Loucy (cell line): ENCODE results near the gene RHOG.
A peak's percentile ranks its signal among the peaks of the same experiment; 100 is the strongest.

Experiments
- H2AFZ ChIP-seq: fragments of 200-600 bp; sonication (generic); 2 replicates; pipeline ENCODE4 v1.6.0; 2016; ENCODE audit warnings: antibody characterized with exemption, mild to moderate bottlenecking, low read length, moderate library complexity
- H3F3A ChIP-seq: fragments of 200-600 bp; 2 replicates; pipeline ENCODE4 v1.6.0; 2016; ENCODE audit warnings: antibody characterized with exemption, low read depth, mild to moderate bottlenecking
- H3K27me3 ChIP-seq: fragments of 200-600 bp; sonication (generic); 2 replicates; pipeline ENCODE4 v1.6.1; 2014; ENCODE audit warnings: low read length, mild to moderate bottlenecking; ENCODE audit not compliant: insufficient read depth, poor library complexity, severe bottlenecking
- H3K36me3 ChIP-seq: fragments of 200-600 bp; sonication (generic); 2 replicates; pipeline ENCODE4 v1.6.1; 2016; ENCODE audit warnings: low read length; ENCODE audit not compliant: insufficient read depth
- H3K4me1 ChIP-seq: fragments of 200-600 bp; sonication (generic); 2 replicates; pipeline ENCODE4 v1.5.1; 2014; ENCODE audit warnings: low read length, mild to moderate bottlenecking; ENCODE audit not compliant: insufficient read depth, poor library complexity, severe bottlenecking
- H3K4me2 ChIP-seq: fragments of 200-600 bp; sonication (generic); 2 replicates; pipeline ENCODE4 v1.6.0; 2014; ENCODE audit warnings: antibody characterized with exemption, low read length, low read depth, mild to moderate bottlenecking; ENCODE audit not compliant: poor library complexity, severe bottlenecking
- H3K4me3 ChIP-seq: fragments of 200-600 bp; sonication (generic); 2 replicates; pipeline ENCODE4 v1.5.1; 2014; ENCODE audit warnings: low read length, mild to moderate bottlenecking, mixed read lengths; ENCODE audit not compliant: poor library complexity, severe bottlenecking
- H3K79me2 ChIP-seq: fragments of 200-600 bp; sonication (generic); 2 replicates; pipeline ENCODE4 v1.6.1; 2014; ENCODE audit warnings: low read length; ENCODE audit not compliant: insufficient read depth
- H3K9ac ChIP-seq: fragments of 200-600 bp; sonication (generic); 2 replicates; pipeline ENCODE4 v1.6.0; 2014; ENCODE audit warnings: mild to moderate bottlenecking, low read depth, low read length, moderate library complexity; ENCODE audit not compliant: poor library complexity, severe bottlenecking
- H3K9me2 ChIP-seq: fragments of 200-600 bp; sonication (generic); replicated peaks from 2 replicates; pipeline ENCODE4 v1.6.1; 2016; ENCODE audit warnings: low read depth, low read length, mixed read lengths
- H3K9me3 ChIP-seq: fragments of 200-600 bp; sonication (generic); 2 replicates; pipeline ENCODE4 v1.6.1; 2014; ENCODE audit warnings: mild to moderate bottlenecking, antibody characterized with exemption, low read length, low read depth; ENCODE audit not compliant: insufficient read depth
- H4K20me1 ChIP-seq: fragments of 200-600 bp; sonication (generic); 2 replicates; pipeline ENCODE4 v1.6.0; 2014; ENCODE audit warnings: antibody characterized with exemption, low read length, mild to moderate bottlenecking; ENCODE audit not compliant: insufficient read depth, poor library complexity, severe bottlenecking
- CTCF ChIP-seq: fragments of 200-600 bp; sonication (generic); conservative IDR thresholded peaks from 2 replicates; pipeline ENCODE4 v1.5.1; 2014; ENCODE audit warnings: mild to moderate bottlenecking, antibody characterized with exemption, low read length
- EZH2phosphoT487 ChIP-seq: fragments of 200-600 bp; IDR thresholded peaks from 2 replicates; pipeline ENCODE4 v1.6.1; 2018; ENCODE audit warnings: antibody characterized with exemption, mild to moderate bottlenecking, moderate library complexity, borderline replicate concordance

RHOG gene

GRCh38 chr11:3878258-3878584 lies 37.5 kb upstream of the RHOG start:
- Histone ChIP-seq H3K4me3 (no peak overlapping the region), H3K9me2 (no peaks in the 10 kb centered on the region), H3K9ac (no peak overlapping the region), H3K79me2 (peaks cover 98% of the 10 kb centered on the region), H3K27me3 (no peaks in the 10 kb centered on the region), H3K36me3 (no peaks in the 10 kb centered on the region; the same call in 1 of the 2 replicates), H3K9me3 (no peaks in the 10 kb centered on the region), H3K4me2 (no peak overlapping the region), H4K20me1 (peaks cover 31% of the 10 kb centered on the region), H3K4me1 (peaks cover 69% of the 10 kb centered on the region), H2AFZ (no peak overlapping the region), H3F3A (peaks cover 2% of the 10 kb centered on the region; the same call in 1 of the 2 replicates)
- no peak for TF ChIP-seq EZH2phosphoT487
- no peak for TF ChIP-seq CTCF

- Histone ChIP-seq H4K20me1 (peaks cover 26% of the 10 kb centered on the region), H3F3A (peaks cover 2% of the 10 kb centered on the region; the same call in 1 of the 2 replicates), H3K4me3 (no peak overlapping the region), H3K9me3 (no peaks in the 10 kb centered on the region), H3K36me3 (no peaks in the 10 kb centered on the region; the same call in 1 of the 2 replicates), H3K4me2 (no peak overlapping the region), H3K27me3 (no peaks in the 10 kb centered on the region), H3K9ac (no peak overlapping the region), H3K4me1 (peaks cover 69% of the 10 kb centered on the region), H3K9me2 (no peaks in the 10 kb centered on the region), H2AFZ (no peak overlapping the region), H3K79me2 (peaks cover 97% of the 10 kb centered on the region)
- TF ChIP-seq EZH2phosphoT487 (no peak), CTCF (no peak)
Measured at GRCh38 chr11:3877364-3878257, 36.9 kb upstream of the RHOG start.

GRCh38 chr11:3876613-3877012 lies 35.9 kb upstream of the RHOG start:
- peaks cover 97% of the 10 kb centered on the region for H3K79me2 ChIP-seq
- H3K9me2 ChIP-seq: no peaks in the 10 kb centered on the region
- H4K20me1 ChIP-seq: peaks cover 25% of the 10 kb centered on the region
- H3K4me2 ChIP-seq: peak overlapping the region; percentile 21
- H2AFZ ChIP-seq: no peak overlapping the region
- H3K36me3 ChIP-seq: no peaks in the 10 kb centered on the region; the same call in 1 of the 2 replicates
- TF ChIP-seq EZH2phosphoT487: no peak
- peaks cover 72% of the 10 kb centered on the region for H3K4me1 ChIP-seq
- H3K9ac ChIP-seq: no peak overlapping the region
- H3K4me3 ChIP-seq: no peak overlapping the region
- H3F3A ChIP-seq: peaks cover 2% of the 10 kb centered on the region; the same call in 1 of the 2 replicates
- H3K27me3 ChIP-seq: no peaks in the 10 kb centered on the region
- no peaks in the 10 kb centered on the region for H3K9me3 ChIP-seq
